Chondrocyte (in vitro differentiated cells): Measurements from ENCODE around the gene KLHL15. TPM values are rescaled to one million over a fixed set of nuclear protein-coding genes. Genes with fewer than 3 reads are reported as not detected.
"Not testable (repeated sequence)": the region's sequence is repeated elsewhere in the genome, so short reads cannot be mapped to it uniquely, and the experiment has no call there.

Experiments used
- DNase-seq: peaks from one replicate; pipeline ENCODE4 v3.0.0; 2021; ENCODE audit warnings: mixed read lengths, low spot score
- H3K27ac Mint-ChIP-seq: one replicate; pipeline ENCODE4 v1.8.0; 2021; ENCODE audit warnings: mild to moderate bottlenecking, moderate library complexity, mixed read lengths; ENCODE audit not compliant: unreplicated experiment
- H3K27me3 Mint-ChIP-seq: 2 replicates; pipeline ENCODE4 v1.8.0; 2021; ENCODE audit warnings: low read depth, mixed read lengths
- H3K36me3 Mint-ChIP-seq: 2 replicates; pipeline ENCODE4 v1.8.0; 2021; ENCODE audit warnings: low read depth, mixed read lengths
- H3K4me1 Mint-ChIP-seq: 2 replicates; pipeline ENCODE4 v1.8.0; 2021; ENCODE audit warnings: low read depth, mild to moderate bottlenecking, mixed read lengths
- H3K4me3 Mint-ChIP-seq: one replicate; pipeline ENCODE4 v1.8.0; 2021; ENCODE audit warnings: mild to moderate bottlenecking, moderate library complexity, mixed read lengths; ENCODE audit not compliant: unreplicated experiment
- H3K9me3 Mint-ChIP-seq: 2 replicates; pipeline ENCODE4 v1.8.0; 2021; ENCODE audit warnings: low read depth, mixed read lengths
- total RNA-seq: library from RNA; stranded (reverse); gene quantifications from 3 replicates; pipeline ENCODE4 v1.2.1, GENCODE V29; 2021
- TF ChIP-seq, protein P1 (sequence below): fragments of 200-600 bp; sonication (generic); IDR thresholded peaks from 2 replicates; pipeline ENCODE4 v1.5.0; 2021; ENCODE audit warnings: antibody characterized with exemption, mild to moderate bottlenecking, moderate library complexity

The KLHL15 gene
- total RNA-seq, 1 donor from 2014 or later = 13.9 TPM

- not testable (repeated sequence) for H3K4me3 Mint-ChIP-seq, H3K27ac Mint-ChIP-seq, DNase-seq, H3K27me3 Mint-ChIP-seq, H3K9me3 Mint-ChIP-seq, H3K36me3 Mint-ChIP-seq, H3K4me1 Mint-ChIP-seq
Observed at GRCh38 chrX:24046060-24046459, 19.1 kb upstream of the KLHL15 start.

DNA sequence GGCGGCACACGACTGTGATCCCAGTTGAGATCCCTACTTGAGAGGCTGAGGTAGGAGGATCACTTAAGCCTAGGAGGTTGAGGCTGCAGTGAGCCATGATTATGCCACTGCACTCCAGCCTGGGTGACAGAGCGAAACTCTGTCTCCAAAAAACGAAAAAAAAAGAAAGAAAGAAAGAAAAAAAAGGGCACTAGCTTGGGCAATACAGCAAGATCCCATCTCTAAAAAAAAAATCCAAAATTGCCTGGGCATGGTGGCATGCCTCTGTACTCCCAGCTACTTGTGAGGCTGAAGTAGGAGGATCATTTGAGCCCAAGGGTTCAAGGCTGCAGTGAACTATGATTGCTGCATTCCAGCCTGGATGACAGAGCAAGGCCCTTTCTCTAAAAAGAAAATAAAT, 10.7 kb upstream of the KLHL15 start:
- Mint-ChIP-seq H3K9me3 (no peaks in the 10 kb centered on the region), H3K27me3 (no peaks in the 10 kb centered on the region), H3K27ac (no peak overlapping the region), H3K36me3 (no peaks in the 10 kb centered on the region), H3K4me3 (no peak overlapping the region), H3K4me1 (no peaks in the 10 kb centered on the region)
- no peak for DNase-seq
- TF ChIP-seq, protein P1, sequence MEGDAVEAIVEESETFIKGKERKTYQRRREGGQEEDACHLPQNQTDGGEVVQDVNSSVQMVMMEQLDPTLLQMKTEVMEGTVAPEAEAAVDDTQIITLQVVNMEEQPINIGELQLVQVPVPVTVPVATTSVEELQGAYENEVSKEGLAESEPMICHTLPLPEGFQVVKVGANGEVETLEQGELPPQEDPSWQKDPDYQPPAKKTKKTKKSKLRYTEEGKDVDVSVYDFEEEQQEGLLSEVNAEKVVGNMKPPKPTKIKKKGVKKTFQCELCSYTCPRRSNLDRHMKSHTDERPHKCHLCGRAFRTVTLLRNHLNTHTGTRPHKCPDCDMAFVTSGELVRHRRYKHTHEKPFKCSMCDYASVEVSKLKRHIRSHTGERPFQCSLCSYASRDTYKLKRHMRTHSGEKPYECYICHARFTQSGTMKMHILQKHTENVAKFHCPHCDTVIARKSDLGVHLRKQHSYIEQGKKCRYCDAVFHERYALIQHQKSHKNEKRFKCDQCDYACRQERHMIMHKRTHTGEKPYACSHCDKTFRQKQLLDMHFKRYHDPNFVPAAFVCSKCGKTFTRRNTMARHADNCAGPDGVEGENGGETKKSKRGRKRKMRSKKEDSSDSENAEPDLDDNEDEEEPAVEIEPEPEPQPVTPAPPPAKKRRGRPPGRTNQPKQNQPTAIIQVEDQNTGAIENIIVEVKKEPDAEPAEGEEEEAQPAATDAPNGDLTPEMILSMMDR = no peak

GRCh38 chrX:24034485-24034884, 7.5 kb upstream of the KLHL15 start:
- H3K4me1 Mint-ChIP-seq = no peaks in the 10 kb centered on the region
- TF ChIP-seq, protein P1 = no peak
- no peaks in the 10 kb centered on the region for H3K9me3 Mint-ChIP-seq
- DNase-seq = no peak
- H3K27me3 Mint-ChIP-seq = no peaks in the 10 kb centered on the region
- no peak overlapping the region for H3K4me3 Mint-ChIP-seq
- H3K27ac Mint-ChIP-seq = no peak overlapping the region
- H3K36me3 Mint-ChIP-seq = no peaks in the 10 kb centered on the region

GRCh38 chrX:24030597-24030996, 3.6 kb upstream of the KLHL15 start:
- Mint-ChIP-seq H3K9me3 (no peaks in the 10 kb centered on the region), H3K27me3 (no peaks in the 10 kb centered on the region), H3K27ac (no peak overlapping the region), H3K4me1 (peaks cover 6% of the 10 kb centered on the region), H3K4me3 (no peak overlapping the region), H3K36me3 (no peaks in the 10 kb centered on the region)
- TF ChIP-seq, protein P1 = no peak
- DNase-seq = no peak

- no peak for DNase-seq
- H3K4me1 Mint-ChIP-seq = peaks cover 13% of the 10 kb centered on the region
- no peaks in the 10 kb centered on the region for H3K27me3 Mint-ChIP-seq
- no peaks in the 10 kb centered on the region for H3K9me3 Mint-ChIP-seq
- H3K4me3 Mint-ChIP-seq = no peak overlapping the region
- H3K27ac Mint-ChIP-seq = no peak overlapping the region
- H3K36me3 Mint-ChIP-seq = peaks cover 2% of the 10 kb centered on the region
- TF ChIP-seq, protein P1 = no peak
Observed at GRCh38 chrX:24027985-24028384, 999 bp upstream of the KLHL15 start.

DNA sequence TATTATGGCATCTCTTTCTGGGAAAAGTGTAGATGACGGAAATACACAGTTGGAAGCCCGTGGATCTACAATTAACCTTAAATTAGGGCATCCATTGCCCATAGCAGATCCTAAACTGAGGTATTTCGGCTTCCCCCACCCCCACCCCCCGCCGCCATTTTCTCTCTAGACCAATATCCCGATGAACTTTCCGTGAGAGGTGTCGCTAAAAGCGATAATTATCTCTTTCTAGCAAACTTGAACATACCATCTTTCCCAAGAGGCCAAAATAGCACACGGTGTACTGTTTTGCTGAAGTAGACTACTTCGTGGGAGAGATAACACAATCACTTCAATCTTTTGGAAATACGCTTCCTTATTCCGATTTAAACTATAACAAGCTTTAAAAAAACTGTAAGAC, 554 bp downstream of the KLHL15 start:
- Mint-ChIP-seq H3K9me3 (no peaks in the 10 kb centered on the region), H3K36me3 (peaks cover 4% of the 10 kb centered on the region), H3K27me3 (no peaks in the 10 kb centered on the region), H3K4me3 (peak overlapping the region; percentile 87), H3K4me1 (peaks cover 21% of the 10 kb centered on the region), H3K27ac (peak overlapping the region; percentile 99)
- no peak for DNase-seq
- TF ChIP-seq, protein P1 = no peak
